ENCODE measurements around the gene TLE4.

The TLE4 gene

DNA sequence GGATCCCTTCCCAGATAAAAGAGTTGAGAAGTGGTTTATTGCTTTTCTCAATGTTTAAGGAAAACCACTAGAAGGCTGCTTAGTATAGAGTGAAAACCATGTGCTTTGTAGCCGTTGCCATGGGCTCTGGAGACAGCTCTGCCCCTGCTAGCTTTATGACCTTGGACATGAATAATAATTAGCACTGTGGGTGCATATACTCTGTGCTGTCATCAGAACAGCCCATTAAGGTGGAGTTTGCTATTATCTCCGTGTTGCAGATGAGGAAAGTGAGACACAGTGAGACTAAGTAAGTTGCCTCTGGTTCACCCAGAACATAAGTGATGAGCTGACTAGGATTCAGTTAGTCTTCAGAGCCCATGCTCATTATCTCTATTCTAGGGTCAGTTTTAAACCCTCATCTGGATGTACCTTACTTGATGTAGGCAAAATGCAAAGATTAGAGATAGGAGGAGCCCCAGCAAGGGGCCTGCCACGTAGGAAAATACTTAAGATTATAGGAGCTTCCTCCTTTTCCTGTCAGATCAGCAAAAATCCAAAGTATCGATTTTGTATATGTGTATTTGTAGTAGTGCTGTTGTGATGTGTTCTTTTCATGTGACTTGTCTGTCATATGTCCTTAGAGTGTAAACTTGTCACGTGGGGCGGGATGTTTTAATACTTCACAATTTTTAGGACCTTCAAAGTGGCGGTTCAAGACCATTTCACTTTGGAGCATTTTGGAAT is 102.5 kb downstream of the TLE4 start:
- Histone ChIP-seq H3K4me1 (ENCODE audit: control insufficient read depth, insufficient read depth, low read length) (peaks cover 31% of the 10 kb centered on the region), H3K27me3 (ENCODE audit: control insufficient read depth, insufficient read depth, low read length) (no peaks in the 10 kb centered on the region), H3K27ac (ENCODE audit: low read depth, low read length) (no peak overlapping the region), H3K4me3 (ENCODE audit: low read depth, low read length) (no peak overlapping the region), H3K9me3 (ENCODE audit: control insufficient read depth, insufficient read depth, low read depth, low read length) (no peaks in the 10 kb centered on the region), H3K9ac (ENCODE audit: low read length) (no peak overlapping the region), H3K36me3 (ENCODE audit: control insufficient read depth, insufficient read depth, low read length) (no peaks in the 10 kb centered on the region; the same call in 1 of the 2 replicates)

DNA sequence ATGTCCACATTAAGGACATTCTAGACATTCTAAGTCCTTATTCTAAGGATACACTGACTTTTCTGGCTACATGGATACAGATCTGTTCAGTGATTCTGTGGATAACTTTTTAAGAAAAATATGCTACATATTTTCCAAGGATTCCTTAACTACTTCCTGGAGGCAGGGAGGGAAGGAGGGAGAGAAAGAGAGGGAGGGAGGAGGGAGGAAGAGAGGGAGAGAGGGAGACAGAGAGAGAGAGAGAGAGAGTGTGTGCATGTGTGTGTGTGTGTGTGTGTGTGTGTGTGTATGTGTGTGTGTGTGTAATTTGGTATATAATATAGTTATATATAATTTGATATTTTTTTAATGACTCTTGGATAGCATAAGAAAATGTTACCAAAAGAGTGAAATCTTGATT is 109.8 kb downstream of the TLE4 start:
- no peak overlapping the region for H3K4me3 ChIP-seq (ENCODE audit: low read depth, low read length)
- no peaks in the 10 kb centered on the region; the same call in 1 of the 2 replicates for H3K36me3 ChIP-seq (ENCODE audit: control insufficient read depth, insufficient read depth, low read length)
- no peak overlapping the region for H3K27ac ChIP-seq (ENCODE audit: low read depth, low read length)
- H3K9ac ChIP-seq (ENCODE audit: low read length): no peak overlapping the region
- no peaks in the 10 kb centered on the region for H3K27me3 ChIP-seq (ENCODE audit: control insufficient read depth, insufficient read depth, low read length)
- H3K9me3 ChIP-seq (ENCODE audit: control insufficient read depth, insufficient read depth, low read depth, low read length): no peaks in the 10 kb centered on the region
- H3K4me1 ChIP-seq (ENCODE audit: control insufficient read depth, insufficient read depth, low read length): peaks cover 9% of the 10 kb centered on the region

DNA sequence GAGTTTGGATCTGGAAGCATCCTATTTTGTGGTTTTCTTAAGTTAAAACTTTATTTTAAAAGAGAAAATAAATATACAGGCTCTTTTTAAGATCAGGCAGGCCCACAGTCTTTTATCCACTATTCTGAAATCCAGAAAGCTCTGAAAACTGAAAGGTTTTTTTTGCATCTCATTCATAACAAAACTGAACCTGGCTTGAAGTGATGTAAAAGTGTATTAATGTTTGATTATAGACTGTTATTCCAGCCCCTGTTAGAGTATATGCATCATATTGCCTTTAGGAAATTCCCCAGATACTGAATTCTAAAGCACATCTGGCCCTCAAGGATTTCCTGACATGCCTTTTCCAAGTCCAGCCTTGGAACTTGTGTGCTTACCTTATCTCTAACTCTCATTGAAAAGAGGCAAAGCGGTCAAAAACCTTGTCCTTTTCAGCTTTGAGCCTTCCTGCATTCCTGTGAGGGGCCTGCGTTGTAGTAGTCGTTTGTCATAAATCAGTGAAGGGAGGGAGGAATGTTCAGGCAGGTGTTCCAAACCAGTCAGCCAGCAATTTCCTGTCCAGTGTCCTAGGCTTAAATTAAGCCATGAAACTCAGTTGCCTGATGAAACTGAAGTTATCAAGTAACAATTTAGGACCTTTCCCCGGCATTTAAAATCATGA is 110.4 kb downstream of the TLE4 start:
- peaks cover 4% of the 10 kb centered on the region for H3K36me3 ChIP-seq (ENCODE audit: control insufficient read depth, insufficient read depth, low read length)
- no peak overlapping the region for H3K4me3 ChIP-seq (ENCODE audit: low read depth, low read length)
- 0 out of 2 replicates have a peak overlapping the region, but pooled peaks have one; percentile 44 for H3K27ac ChIP-seq (ENCODE audit: low read depth, low read length)
- H3K4me1 ChIP-seq (ENCODE audit: control insufficient read depth, insufficient read depth, low read length): peaks cover 9% of the 10 kb centered on the region
- no peak overlapping the region for H3K9ac ChIP-seq (ENCODE audit: low read length)
- H3K27me3 ChIP-seq (ENCODE audit: control insufficient read depth, insufficient read depth, low read length): no peaks in the 10 kb centered on the region
- H3K9me3 ChIP-seq (ENCODE audit: control insufficient read depth, insufficient read depth, low read depth, low read length): no peaks in the 10 kb centered on the region

DNA sequence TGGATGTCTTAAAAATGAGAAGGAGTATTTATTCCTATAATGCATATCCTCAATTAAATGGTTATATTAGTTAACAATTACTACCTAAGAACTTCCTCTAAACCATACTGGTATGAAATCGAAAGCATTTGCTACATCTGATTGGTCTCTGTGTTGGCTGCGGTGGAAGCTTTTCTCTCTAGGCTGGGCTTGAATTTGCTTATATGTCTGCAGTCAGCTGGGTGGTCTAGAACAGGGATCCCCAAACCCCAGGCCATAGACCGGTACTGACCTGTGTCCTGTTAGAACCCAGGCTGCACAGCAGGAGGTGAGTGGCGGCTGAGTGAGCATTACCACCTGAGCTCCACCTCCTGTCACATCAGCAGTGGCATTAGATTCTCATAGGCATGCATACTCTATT is 112.3 kb downstream of the TLE4 start:
- Histone ChIP-seq H3K4me3 (ENCODE audit: low read depth, low read length) (no peak overlapping the region), H3K27ac (ENCODE audit: low read depth, low read length) (no peak overlapping the region), H3K36me3 (ENCODE audit: control insufficient read depth, insufficient read depth, low read length) (peaks cover 4% of the 10 kb centered on the region; the same call in 1 of the 2 replicates), H3K27me3 (ENCODE audit: control insufficient read depth, insufficient read depth, low read length) (no peaks in the 10 kb centered on the region), H3K9me3 (ENCODE audit: control insufficient read depth, insufficient read depth, low read depth, low read length) (no peaks in the 10 kb centered on the region), H3K4me1 (ENCODE audit: control insufficient read depth, insufficient read depth, low read length) (peaks cover 9% of the 10 kb centered on the region), H3K9ac (ENCODE audit: low read length) (no peak overlapping the region)

DNA sequence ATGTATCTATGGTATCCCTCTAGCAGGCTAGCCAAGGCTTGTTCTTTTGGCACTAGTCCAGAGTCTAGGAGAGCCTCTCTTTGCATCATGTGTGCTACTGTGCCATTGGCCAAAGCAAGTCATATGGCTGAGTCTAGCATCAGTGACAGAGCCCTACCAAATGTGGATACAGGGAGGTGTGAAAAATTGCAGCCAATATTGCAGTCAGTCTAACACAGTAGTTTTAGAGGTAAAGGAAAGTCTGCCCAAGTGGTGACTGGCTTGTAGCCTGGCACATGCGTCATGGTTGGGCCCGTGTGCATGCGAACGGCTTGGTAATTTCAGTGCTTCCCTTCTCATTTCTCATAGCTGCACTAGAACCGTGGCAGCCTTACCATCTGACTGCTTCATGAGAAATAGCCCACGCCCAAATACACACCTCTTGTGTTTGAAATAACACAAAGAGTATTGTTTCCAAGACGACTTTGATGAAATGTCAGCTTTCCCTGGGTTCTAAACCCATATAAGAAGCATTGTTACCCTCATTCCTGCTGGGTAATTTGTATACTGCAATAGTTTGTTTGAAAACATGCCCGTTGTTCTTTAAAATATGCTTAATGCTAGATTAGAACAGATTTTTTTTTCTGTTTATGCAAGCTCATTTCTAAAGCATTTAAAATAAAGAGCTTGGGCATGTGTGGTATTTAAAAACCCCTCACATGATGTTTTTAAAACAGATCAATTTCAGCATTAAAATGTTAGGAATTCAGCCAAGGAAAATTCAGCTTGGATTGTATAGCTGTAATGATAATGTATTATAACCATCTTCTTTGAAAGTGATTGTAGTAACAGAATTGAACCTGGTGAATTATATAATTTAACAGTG is 113.2 kb downstream of the TLE4 start:
- Histone ChIP-seq H3K4me1 (ENCODE audit: control insufficient read depth, insufficient read depth, low read length) (peaks cover 9% of the 10 kb centered on the region), H3K4me3 (ENCODE audit: low read depth, low read length) (no peak overlapping the region), H3K9ac (ENCODE audit: low read length) (no peak overlapping the region), H3K27ac (ENCODE audit: low read depth, low read length) (no peak overlapping the region), H3K27me3 (ENCODE audit: control insufficient read depth, insufficient read depth, low read length) (no peaks in the 10 kb centered on the region), H3K9me3 (ENCODE audit: control insufficient read depth, insufficient read depth, low read depth, low read length) (no peaks in the 10 kb centered on the region), H3K36me3 (ENCODE audit: control insufficient read depth, insufficient read depth, low read length) (peaks cover 4% of the 10 kb centered on the region; the same call in 1 of the 2 replicates)

DNA sequence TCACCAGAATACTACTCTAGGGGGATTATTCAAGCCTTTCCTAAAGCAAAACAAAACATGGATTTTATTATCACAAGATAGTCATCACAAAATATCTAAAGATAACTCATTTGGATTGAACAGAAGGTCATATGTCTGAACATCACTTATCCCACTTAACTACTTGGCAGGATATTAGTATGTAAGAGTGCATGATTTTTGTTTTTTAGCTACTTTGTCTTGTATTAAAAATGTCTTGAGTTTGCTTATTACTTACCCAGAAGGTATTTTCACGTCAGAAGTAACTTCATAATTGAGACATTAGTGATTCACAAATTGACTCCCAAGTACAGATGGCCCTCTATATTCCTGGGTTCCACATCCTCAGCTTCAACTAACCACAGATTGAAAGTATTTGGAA is 113.8 kb downstream of the TLE4 start:
- H3K4me1 ChIP-seq (ENCODE audit: control insufficient read depth, insufficient read depth, low read length): peaks cover 9% of the 10 kb centered on the region
- no peak overlapping the region for H3K4me3 ChIP-seq (ENCODE audit: low read depth, low read length)
- no peaks in the 10 kb centered on the region for H3K9me3 ChIP-seq (ENCODE audit: control insufficient read depth, insufficient read depth, low read depth, low read length)
- H3K9ac ChIP-seq (ENCODE audit: low read length): no peak overlapping the region
- no peaks in the 10 kb centered on the region for H3K27me3 ChIP-seq (ENCODE audit: control insufficient read depth, insufficient read depth, low read length)
- no peak overlapping the region for H3K27ac ChIP-seq (ENCODE audit: low read depth, low read length)
- H3K36me3 ChIP-seq (ENCODE audit: control insufficient read depth, insufficient read depth, low read length): peaks cover 4% of the 10 kb centered on the region; the same call in 1 of the 2 replicates

DNA sequence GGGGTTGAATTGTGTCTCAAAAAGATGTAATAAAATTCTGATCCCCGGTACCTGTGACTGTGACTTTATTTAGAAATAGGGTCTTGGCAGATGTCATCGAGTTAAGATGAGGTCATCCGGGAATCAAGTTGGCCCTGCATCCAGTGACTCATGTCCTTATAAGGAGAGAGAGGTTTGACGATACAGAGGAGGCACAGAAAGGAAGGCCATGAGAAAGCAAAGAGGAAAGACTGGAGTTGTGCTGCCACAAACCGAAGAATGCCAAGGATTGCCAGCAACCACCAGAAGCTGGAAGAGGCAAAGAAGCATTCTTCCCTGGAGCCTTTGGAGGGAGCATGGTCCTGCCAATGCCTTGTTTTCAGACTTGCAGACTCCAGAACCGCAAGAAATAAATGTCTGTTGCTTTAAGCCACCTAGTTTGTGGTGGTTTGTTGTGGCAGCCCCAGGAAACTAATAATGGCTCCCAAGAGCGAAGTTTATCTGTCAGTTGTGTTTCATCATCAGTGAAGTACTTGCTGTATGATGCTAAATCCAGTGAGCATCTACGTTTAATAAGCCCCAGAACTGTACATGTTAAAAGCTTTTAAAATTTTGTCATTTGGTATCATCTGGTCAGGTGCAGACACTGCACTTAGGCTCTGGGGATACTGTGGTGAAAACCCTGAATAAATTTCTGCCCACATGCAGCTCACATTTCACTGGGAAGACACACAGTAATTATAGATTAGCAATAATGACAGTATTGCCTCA is 114.8 kb downstream of the TLE4 start:
- Histone ChIP-seq H3K4me1 (ENCODE audit: control insufficient read depth, insufficient read depth, low read length) (peaks cover 5% of the 10 kb centered on the region), H3K9me3 (ENCODE audit: control insufficient read depth, insufficient read depth, low read depth, low read length) (no peaks in the 10 kb centered on the region), H3K4me3 (ENCODE audit: low read depth, low read length) (no peak overlapping the region), H3K27ac (ENCODE audit: low read depth, low read length) (0 out of 2 replicates have a peak overlapping the region, but pooled peaks have one; percentile 16), H3K9ac (ENCODE audit: low read length) (no peak overlapping the region), H3K36me3 (ENCODE audit: control insufficient read depth, insufficient read depth, low read length) (peaks cover 4% of the 10 kb centered on the region; the same call in 1 of the 2 replicates), H3K27me3 (ENCODE audit: control insufficient read depth, insufficient read depth, low read length) (no peaks in the 10 kb centered on the region)

DNA sequence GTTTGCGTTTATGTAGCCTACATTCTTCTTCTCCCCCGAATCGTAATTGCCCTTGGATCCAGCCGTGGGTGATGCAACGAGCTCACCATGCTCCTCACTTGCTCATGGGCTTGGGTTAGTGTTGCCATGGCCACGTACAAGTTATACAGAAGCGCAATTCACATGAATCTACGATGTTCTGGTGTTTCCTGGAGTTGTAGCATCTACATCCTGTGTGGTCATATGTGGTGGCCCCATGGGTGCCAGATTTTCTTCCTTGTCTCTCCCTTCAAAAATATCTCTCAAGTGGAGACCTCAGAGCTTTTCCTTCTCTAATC is 115.3 kb downstream of the TLE4 start:
- Histone ChIP-seq H3K4me3 (ENCODE audit: low read depth, low read length) (no peak overlapping the region), H3K27me3 (ENCODE audit: control insufficient read depth, insufficient read depth, low read length) (no peaks in the 10 kb centered on the region), H3K4me1 (ENCODE audit: control insufficient read depth, insufficient read depth, low read length) (peaks cover 10% of the 10 kb centered on the region), H3K27ac (ENCODE audit: low read depth, low read length) (0 out of 2 replicates have a peak overlapping the region, but pooled peaks have one; percentile 16), H3K9ac (ENCODE audit: low read length) (no peak overlapping the region), H3K9me3 (ENCODE audit: control insufficient read depth, insufficient read depth, low read depth, low read length) (no peaks in the 10 kb centered on the region), H3K36me3 (ENCODE audit: control insufficient read depth, insufficient read depth, low read length) (peaks cover 4% of the 10 kb centered on the region; the same call in 1 of the 2 replicates)

DNA sequence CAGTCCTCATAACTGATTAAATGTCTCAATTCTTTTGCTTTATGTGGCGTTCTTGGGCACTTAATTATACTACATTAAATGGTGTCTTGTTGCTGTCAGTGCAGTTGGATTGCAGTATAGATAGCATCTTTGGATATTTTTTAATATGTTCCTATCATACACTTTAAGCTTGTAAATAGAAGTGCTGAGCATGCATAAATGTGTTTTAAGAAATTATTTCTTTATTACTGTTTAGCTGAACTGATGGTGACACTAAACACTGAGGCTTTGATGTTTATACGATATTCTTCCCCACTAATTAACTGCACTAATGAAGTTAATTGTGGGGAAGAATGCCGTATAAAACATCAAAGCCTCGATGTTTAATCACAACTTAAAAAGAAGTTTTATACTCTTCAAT is 116.6 kb downstream of the TLE4 start:
- Histone ChIP-seq H3K4me3 (ENCODE audit: low read depth, low read length) (no peak overlapping the region), H3K9ac (ENCODE audit: low read length) (no peak overlapping the region), H3K36me3 (ENCODE audit: control insufficient read depth, insufficient read depth, low read length) (peaks cover 4% of the 10 kb centered on the region; the same call in 1 of the 2 replicates)

DNA sequence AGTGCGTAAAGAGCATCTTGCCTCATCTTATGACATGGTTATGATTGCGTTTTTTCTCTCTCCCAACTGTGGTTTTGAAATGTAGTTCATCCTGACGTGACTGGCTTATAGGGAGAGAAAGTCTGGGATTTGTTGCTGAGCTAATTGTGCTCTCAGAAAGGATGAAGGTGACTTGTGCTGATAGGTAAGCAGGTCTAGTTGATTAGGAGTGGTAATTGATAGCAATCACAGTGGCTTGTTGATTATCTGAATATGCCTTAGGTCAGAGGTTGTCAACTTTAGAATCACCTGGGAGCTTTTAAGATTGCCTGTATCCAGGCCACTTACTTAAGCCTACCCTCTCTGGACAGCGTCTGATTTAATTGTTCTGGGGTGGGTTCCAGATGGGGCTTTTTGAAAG is 117.8 kb downstream of the TLE4 start:
- H3K9me3 ChIP-seq (ENCODE audit: control insufficient read depth, insufficient read depth, low read depth, low read length): no peaks in the 10 kb centered on the region
- peaks cover 35% of the 10 kb centered on the region for H3K4me1 ChIP-seq (ENCODE audit: control insufficient read depth, insufficient read depth, low read length)

More for the DNA sequence above, 116.6 kb downstream of the TLE4 start:
- H3K27me3 ChIP-seq (ENCODE audit: control insufficient read depth, insufficient read depth, low read length): no peaks in the 10 kb centered on the region
- no peak overlapping the region for H3K27ac ChIP-seq (ENCODE audit: low read depth, low read length)
- H3K9me3 ChIP-seq (ENCODE audit: control insufficient read depth, insufficient read depth, low read depth, low read length): no peaks in the 10 kb centered on the region
- H3K4me1 ChIP-seq (ENCODE audit: control insufficient read depth, insufficient read depth, low read length): peaks cover 23% of the 10 kb centered on the region

More for the DNA sequence above, 117.8 kb downstream of the TLE4 start:
- Histone ChIP-seq H3K36me3 (ENCODE audit: control insufficient read depth, insufficient read depth, low read length) (peaks cover 4% of the 10 kb centered on the region; the same call in 1 of the 2 replicates), H3K4me3 (ENCODE audit: low read depth, low read length) (no peak overlapping the region), H3K9ac (ENCODE audit: low read length) (no peak overlapping the region), H3K27me3 (ENCODE audit: control insufficient read depth, insufficient read depth, low read length) (no peaks in the 10 kb centered on the region), H3K27ac (ENCODE audit: low read depth, low read length) (no peak overlapping the region)
